HG03025 (cell line): ENCODE data around the gene LIME1.

Source experiments
- ATAC-seq: cut with Tn5 transposase; IDR thresholded peaks from one replicate; pipeline ENCODE4 v1.9.1; 2021; ENCODE audit warnings: mild to moderate bottlenecking, moderate library complexity; ENCODE audit not compliant: unreplicated experiment, low FRiP score

LIME1 gene

GRCh38 chr20:63747622-63748069 lies 11.2 kb downstream of the LIME1 start:
- no peak for ATAC-seq

DNA sequence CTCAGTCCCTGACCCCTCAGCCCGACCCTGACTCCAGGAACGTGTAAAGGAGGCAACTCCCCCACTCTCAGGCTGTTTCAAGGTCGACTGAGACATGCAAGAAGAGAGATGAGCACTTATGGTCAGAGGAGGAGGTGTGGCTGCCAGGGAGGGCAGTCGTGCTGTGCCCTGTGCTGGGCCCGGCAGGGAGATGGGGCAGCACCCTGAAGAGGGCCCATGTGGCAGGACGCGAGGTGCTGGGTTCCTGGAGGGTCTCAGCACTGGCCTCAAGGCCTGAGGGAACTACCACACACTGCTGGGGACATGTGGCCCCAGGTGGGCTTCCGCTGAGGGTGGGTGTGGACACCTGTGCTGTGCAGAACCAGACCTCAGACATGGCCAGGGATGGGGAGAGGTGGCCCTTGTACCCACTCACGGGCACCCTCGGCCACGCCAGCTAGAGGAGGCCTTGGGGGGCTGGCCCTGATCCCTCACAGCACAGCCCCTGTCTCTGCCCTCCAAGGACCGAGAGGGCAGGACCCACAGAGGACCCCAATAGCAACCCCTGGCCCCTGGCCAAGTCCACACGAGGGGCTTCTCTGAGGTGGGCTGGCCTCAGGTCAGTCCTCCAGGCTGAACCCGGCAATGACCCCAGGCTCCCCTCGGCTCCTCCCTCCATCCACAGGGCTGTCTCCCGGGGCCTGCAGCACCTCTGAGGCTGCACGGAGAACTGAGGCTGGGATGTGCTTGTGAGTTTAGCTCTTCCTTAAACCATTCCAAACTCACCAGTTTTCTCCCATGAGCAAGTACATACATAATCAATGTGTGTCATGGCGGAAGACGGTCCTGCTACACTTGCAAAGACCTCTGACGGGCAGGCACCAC lies 11.8 kb downstream of the LIME1 start:
- ATAC-seq: no peak

GRCh38 chr20:63748934-63749270 lies 12.4 kb downstream of the LIME1 start:
- ATAC-seq: no peak

GRCh38 chr20:63749597-63750508 lies 13.4 kb downstream of the LIME1 start:
- no peak for ATAC-seq

- ATAC-seq: no peak
These were observed 14.5 kb downstream of the LIME1 start for GRCh38 chr20:63750807-63751470.

GRCh38 chr20:63751471-63752271 lies 15.2 kb downstream of the LIME1 start:
- no peak for ATAC-seq

DNA sequence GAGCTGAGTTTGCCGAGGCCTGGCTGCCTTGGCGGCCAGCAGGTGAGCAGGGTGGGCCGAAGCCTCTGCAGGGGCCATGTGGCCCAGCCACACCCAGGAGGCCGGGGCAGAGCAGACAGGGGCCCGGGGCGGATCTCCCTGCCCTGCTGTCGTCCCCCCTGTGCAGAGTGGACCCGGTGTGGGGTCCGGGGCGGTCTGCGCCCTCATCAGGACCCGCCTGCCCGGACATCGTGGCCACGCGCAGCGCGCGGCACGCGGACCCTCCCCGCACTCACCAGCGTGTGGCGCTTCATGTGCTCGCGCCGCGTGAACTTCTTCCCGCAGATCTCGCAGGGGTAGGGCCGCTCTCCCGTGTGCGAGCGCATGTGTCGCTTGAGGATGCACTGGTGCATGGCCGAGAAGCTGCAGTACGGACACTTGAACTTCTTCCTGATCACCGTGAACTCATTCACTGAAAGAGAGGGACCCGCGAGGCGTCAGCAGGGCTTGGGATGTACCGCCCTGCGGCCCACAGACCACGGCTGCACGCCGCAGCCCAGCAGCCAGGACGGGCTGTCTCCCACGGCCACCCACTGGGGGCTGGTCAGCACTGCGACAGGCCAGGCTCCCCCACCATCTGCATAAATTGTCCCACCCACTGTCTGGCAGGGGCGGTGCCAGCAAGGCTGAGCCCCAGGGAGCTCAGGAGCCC lies 16.1 kb downstream of the LIME1 start:
- ATAC-seq: no peak

GRCh38 chr20:63753381-63753780 lies 16.9 kb downstream of the LIME1 start:
- no peak for ATAC-seq

DNA sequence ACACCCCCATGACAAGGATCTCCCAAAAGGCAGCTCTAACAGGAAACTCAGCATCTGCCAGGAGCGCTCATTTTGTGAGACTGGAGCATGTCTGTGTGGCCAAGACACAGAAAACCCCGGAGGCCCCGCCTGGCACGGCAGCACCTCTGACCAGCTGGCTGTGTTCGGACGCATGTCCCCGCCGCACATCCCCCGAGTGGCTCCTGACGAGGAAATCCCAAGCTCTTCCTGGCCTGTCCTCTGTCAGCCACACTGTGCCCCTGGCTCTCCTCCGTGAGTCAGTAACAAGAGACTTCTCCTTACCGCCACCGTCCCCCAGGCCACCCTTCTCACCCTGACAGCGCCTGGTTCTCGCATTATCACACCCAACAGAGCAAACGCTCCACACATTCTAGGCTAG lies 17.5 kb downstream of the LIME1 start:
- ATAC-seq: no peak

- ATAC-seq: no peak
These were observed 19.6 kb downstream of the LIME1 start for GRCh38 chr20:63755933-63756647.

- ATAC-seq: no peak
These were observed 20.2 kb downstream of the LIME1 start for GRCh38 chr20:63756648-63756991.

DNA sequence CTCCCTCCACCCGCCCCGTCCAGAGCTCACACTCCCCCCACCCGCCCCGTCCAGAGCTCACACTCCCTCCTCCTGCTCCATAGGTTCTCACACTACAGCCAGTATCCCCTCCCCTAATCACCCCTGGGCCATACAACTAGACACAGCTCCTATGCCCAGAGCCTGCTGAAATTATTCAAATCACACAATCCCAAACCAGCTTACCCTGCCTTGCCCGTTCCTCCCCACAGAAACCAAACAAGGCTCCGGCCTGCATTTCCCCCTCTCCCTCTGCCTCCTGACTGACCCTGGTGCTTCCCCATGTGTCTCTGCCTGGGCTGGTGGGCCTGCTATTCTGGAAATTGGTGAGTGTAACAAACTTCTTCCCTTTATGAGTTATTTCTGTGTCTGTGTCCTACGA lies 21.7 kb downstream of the LIME1 start:
- ATAC-seq: no peak

DNA sequence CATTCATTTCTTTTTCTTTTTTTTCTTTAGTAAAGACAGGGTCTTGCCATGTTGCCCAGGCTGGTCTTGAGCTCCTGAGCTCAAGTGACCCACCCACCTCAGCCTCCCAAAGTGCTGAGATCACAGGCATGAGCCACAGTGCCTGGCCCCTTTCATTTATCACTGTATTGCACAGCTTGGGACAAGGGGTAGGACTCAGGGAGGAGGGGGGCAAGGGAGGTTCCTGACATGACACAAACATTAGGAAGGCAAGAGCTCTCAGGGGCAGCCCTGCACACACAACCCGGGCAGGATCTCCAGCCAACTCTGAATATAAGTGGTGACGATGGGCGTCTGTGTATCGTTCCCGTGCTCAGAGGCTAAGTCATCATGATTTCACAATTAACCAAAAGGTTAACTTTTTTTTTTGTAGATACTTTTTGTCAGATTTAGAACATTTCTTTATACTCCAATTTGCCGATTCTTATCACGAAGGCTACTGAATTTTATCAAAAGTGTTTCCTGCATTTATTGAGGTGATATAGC lies 23.0 kb downstream of the LIME1 start:
- ATAC-seq: no peak

GRCh38 chr20:63765082-63765873 lies 28.8 kb downstream of the LIME1 start:
- no peak for ATAC-seq

DNA sequence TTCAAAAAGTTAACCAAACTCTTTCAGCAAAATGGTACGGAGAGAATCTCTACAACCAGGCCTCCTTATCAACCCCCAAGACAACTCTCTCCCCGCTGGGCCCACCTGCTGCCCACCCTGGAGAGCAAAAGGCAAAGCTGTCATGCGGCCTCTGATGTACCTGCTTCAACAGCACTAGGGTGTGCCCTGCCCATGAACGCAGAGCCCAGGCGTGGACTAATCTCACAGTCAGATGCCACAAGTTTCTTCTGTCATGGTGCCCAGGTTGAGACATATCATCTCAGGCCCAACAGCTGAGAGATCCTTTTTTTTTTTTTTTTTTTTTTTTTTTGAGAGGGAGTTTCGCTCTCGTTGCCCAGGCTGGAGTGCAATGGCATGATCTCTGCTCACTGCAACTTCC lies 29.4 kb downstream of the LIME1 start:
- ATAC-seq: no peak

GRCh38 chr20:63766695-63767426 lies 30.4 kb downstream of the LIME1 start:
- ATAC-seq: no peak

- ATAC-seq: no peak
These were observed 31.0 kb downstream of the LIME1 start for GRCh38 chr20:63767456-63767855.
